Measurements from ENCODE around the gene AGAP1. TPM values are rescaled to one million over a fixed set of nuclear protein-coding genes. Genes with fewer than 3 reads are reported as not detected.

AGAP1 gene
- total RNA-seq, 2 experiments from 2014 or later, result 0.95 to 1.1 TPM

GRCh38 chr2:235494716-235495372 lies 1.0 kb downstream of the AGAP1 start:
- H3K4me3 Mint-ChIP-seq, result peak overlapping the region; percentile 50
- H3K27me3 Mint-ChIP-seq (ENCODE audit: low read depth), result peaks cover 66% of the 10 kb centered on the region
- peaks cover 7% of the 10 kb centered on the region for H3K4me1 Mint-ChIP-seq (ENCODE audit: low read depth)
- no peaks in the 10 kb centered on the region for H3K36me3 Mint-ChIP-seq (ENCODE audit: low read depth)
- H3K9me3 Mint-ChIP-seq, result no peaks in the 10 kb centered on the region
- no peak overlapping the region for H3K27ac Mint-ChIP-seq
- peak; percentile 8 for DNase-seq
- CTCF ChIA-PET, result no interaction called here
- intact Hi-C loops (cut with micrococcal nuclease), result no loop called here

GRCh38 chr2:235495373-235496238 lies 1.8 kb downstream of the AGAP1 start:
- H3K27ac Mint-ChIP-seq, result no peak overlapping the region
- H3K4me3 Mint-ChIP-seq, result peak overlapping the region; percentile 6
- no peaks in the 10 kb centered on the region for H3K9me3 Mint-ChIP-seq
- H3K27me3 Mint-ChIP-seq (ENCODE audit: low read depth), result peaks cover 61% of the 10 kb centered on the region
- H3K4me1 Mint-ChIP-seq (ENCODE audit: low read depth), result peaks cover 7% of the 10 kb centered on the region
- no peak for DNase-seq
- no peaks in the 10 kb centered on the region for H3K36me3 Mint-ChIP-seq (ENCODE audit: low read depth)
- intact Hi-C loops (cut with micrococcal nuclease), result no loop called here
- CTCF ChIA-PET, result no interaction called here

- CTCF ChIA-PET, result no interaction called here
- H3K4me3 Mint-ChIP-seq, result no peak overlapping the region
- H3K27ac Mint-ChIP-seq, result no peak overlapping the region
- H3K4me1 Mint-ChIP-seq (ENCODE audit: low read depth), result peaks cover 9% of the 10 kb centered on the region
- H3K9me3 Mint-ChIP-seq, result no peaks in the 10 kb centered on the region
- H3K36me3 Mint-ChIP-seq (ENCODE audit: low read depth), result no peaks in the 10 kb centered on the region
- intact Hi-C loops (cut with micrococcal nuclease), result no loop called here
- no peak for DNase-seq
- H3K27me3 Mint-ChIP-seq (ENCODE audit: low read depth), result peaks cover 62% of the 10 kb centered on the region
Observed at GRCh38 chr2:235496239-235496621, 2.4 kb downstream of the AGAP1 start.

GRCh38 chr2:235497096-235497495 lies 3.3 kb downstream of the AGAP1 start:
- no peak for DNase-seq
- Mint-ChIP-seq H3K27ac (no peak overlapping the region), H3K4me1 (ENCODE audit: low read depth) (peaks cover 17% of the 10 kb centered on the region), H3K4me3 (no peak overlapping the region), H3K36me3 (ENCODE audit: low read depth) (no peaks in the 10 kb centered on the region), H3K27me3 (ENCODE audit: low read depth) (peaks cover 62% of the 10 kb centered on the region), H3K9me3 (no peaks in the 10 kb centered on the region)
- CTCF ChIA-PET, result no interaction called here
- intact Hi-C loops (cut with micrococcal nuclease), result no loop called here

GRCh38 chr2:235498541-235498940 lies 4.7 kb downstream of the AGAP1 start:
- H3K4me1 Mint-ChIP-seq (ENCODE audit: low read depth), result peaks cover 17% of the 10 kb centered on the region
- CTCF ChIA-PET, result no interaction called here
- no peaks in the 10 kb centered on the region for H3K9me3 Mint-ChIP-seq
- no peaks in the 10 kb centered on the region for H3K36me3 Mint-ChIP-seq (ENCODE audit: low read depth)
- intact Hi-C loops (cut with micrococcal nuclease), result no loop called here
- H3K27me3 Mint-ChIP-seq (ENCODE audit: low read depth), result peaks cover 62% of the 10 kb centered on the region
- DNase-seq, result no peak
- H3K4me3 Mint-ChIP-seq, result no peak overlapping the region
- no peak overlapping the region for H3K27ac Mint-ChIP-seq

- Mint-ChIP-seq H3K4me1 (ENCODE audit: low read depth) (peaks cover 17% of the 10 kb centered on the region), H3K27ac (no peak overlapping the region), H3K4me3 (no peak overlapping the region), H3K27me3 (ENCODE audit: low read depth) (peaks cover 62% of the 10 kb centered on the region), H3K36me3 (ENCODE audit: low read depth) (no peaks in the 10 kb centered on the region), H3K9me3 (no peaks in the 10 kb centered on the region)
- intact Hi-C loops (cut with micrococcal nuclease), result no loop called here
- CTCF ChIA-PET, result no interaction called here
- DNase-seq, result no peak
Observed at GRCh38 chr2:235498946-235499812, 5.3 kb downstream of the AGAP1 start.

GRCh38 chr2:235500110-235500760 lies 6.4 kb downstream of the AGAP1 start:
- Mint-ChIP-seq H3K4me3 (no peak overlapping the region), H3K9me3 (no peaks in the 10 kb centered on the region), H3K27ac (no peak overlapping the region), H3K36me3 (ENCODE audit: low read depth) (no peaks in the 10 kb centered on the region), H3K27me3 (ENCODE audit: low read depth) (peaks cover 68% of the 10 kb centered on the region), H3K4me1 (ENCODE audit: low read depth) (peaks cover 15% of the 10 kb centered on the region)
- no peak for DNase-seq
- CTCF ChIA-PET, result no interaction called here
- intact Hi-C loops (cut with micrococcal nuclease), result no loop called here

- H3K9me3 Mint-ChIP-seq, result no peaks in the 10 kb centered on the region
- no peak overlapping the region for H3K4me3 Mint-ChIP-seq
- H3K36me3 Mint-ChIP-seq (ENCODE audit: low read depth), result no peaks in the 10 kb centered on the region
- peaks cover 64% of the 10 kb centered on the region for H3K27me3 Mint-ChIP-seq (ENCODE audit: low read depth)
- peak; percentile 25 for DNase-seq
- CTCF ChIA-PET, result no interaction called here
- intact Hi-C loops (cut with micrococcal nuclease), result no loop called here
- H3K27ac Mint-ChIP-seq, result no peak overlapping the region
- peaks cover 15% of the 10 kb centered on the region for H3K4me1 Mint-ChIP-seq (ENCODE audit: low read depth)
Observed at GRCh38 chr2:235500761-235501672, 7.2 kb downstream of the AGAP1 start.

- intact Hi-C loops (cut with micrococcal nuclease), result no loop called here
- no peaks in the 10 kb centered on the region for H3K9me3 Mint-ChIP-seq
- no peak overlapping the region for H3K4me3 Mint-ChIP-seq
- DNase-seq, result no peak
- CTCF ChIA-PET, result no interaction called here
- H3K27me3 Mint-ChIP-seq (ENCODE audit: low read depth), result peaks cover 62% of the 10 kb centered on the region
- H3K27ac Mint-ChIP-seq, result no peak overlapping the region
- peaks cover 15% of the 10 kb centered on the region for H3K4me1 Mint-ChIP-seq (ENCODE audit: low read depth)
- H3K36me3 Mint-ChIP-seq (ENCODE audit: low read depth), result no peaks in the 10 kb centered on the region
Observed at GRCh38 chr2:235501673-235502031, 7.8 kb downstream of the AGAP1 start.

- Mint-ChIP-seq H3K27ac (no peak overlapping the region), H3K27me3 (ENCODE audit: low read depth) (peaks cover 56% of the 10 kb centered on the region), H3K4me1 (ENCODE audit: low read depth) (peaks cover 15% of the 10 kb centered on the region), H3K36me3 (ENCODE audit: low read depth) (no peaks in the 10 kb centered on the region), H3K4me3 (no peak overlapping the region), H3K9me3 (no peaks in the 10 kb centered on the region)
- CTCF ChIA-PET, result interaction anchor here (0.6 to 0.7 kb wide), 2 partner anchors 399 to 460 kb away, joined by 4 to 6 read pairs; no protein-coding TSS in a partner anchor
- intact Hi-C loops (cut with micrococcal nuclease), result no loop called here
- DNase-seq, result no peak
Observed at GRCh38 chr2:235502336-235502735, 8.5 kb downstream of the AGAP1 start.

- no peak overlapping the region for H3K4me3 Mint-ChIP-seq
- CTCF ChIA-PET, result no interaction called here
- no peaks in the 10 kb centered on the region for H3K36me3 Mint-ChIP-seq (ENCODE audit: low read depth)
- no peaks in the 10 kb centered on the region for H3K9me3 Mint-ChIP-seq
- no peak overlapping the region for H3K27ac Mint-ChIP-seq
- peaks cover 48% of the 10 kb centered on the region for H3K27me3 Mint-ChIP-seq (ENCODE audit: low read depth)
- H3K4me1 Mint-ChIP-seq (ENCODE audit: low read depth), result peaks cover 15% of the 10 kb centered on the region
- intact Hi-C loops (cut with micrococcal nuclease), result no loop called here
- DNase-seq, result no peak
Observed at GRCh38 chr2:235504441-235505180, 10.8 kb downstream of the AGAP1 start.

All from activated naive CD4-positive, alpha-beta T cell treated with anti-CD3 and anti-CD28 coated beads for 36 hours (primary cell).